Fibroblast of skin of left biceps (primary cell): Measurements from ENCODE around the gene MAST4.
A peak's percentile ranks its signal among the peaks of the same experiment; 100 is the strongest.

Experiments
- DNase-seq, 2 experiments: peaks; one replicate each; pipeline ENCODE4 v3.0.0-alpha.2; 2013; ENCODE audit warnings: low read depth in 2 of 2

MAST4 gene

GRCh38 chr5:66989286-66989685 is 393.1 kb downstream of the MAST4 start:
- no peak for DNase-seq

- DNase-seq: no peak
Measured at GRCh38 chr5:66989781-66990180, 393.6 kb downstream of the MAST4 start.

GRCh38 chr5:66991746-66992145 is 395.6 kb downstream of the MAST4 start:
- DNase-seq: no peak

- no peak for DNase-seq
Measured at GRCh38 chr5:66992547-66992946, 396.4 kb downstream of the MAST4 start.

- no peak for DNase-seq
Measured at GRCh38 chr5:66993448-66993847, 397.3 kb downstream of the MAST4 start.

- DNase-seq: no peak
Measured at GRCh38 chr5:66993882-66994281, 397.7 kb downstream of the MAST4 start.

GRCh38 chr5:66994790-66995189 is 398.6 kb downstream of the MAST4 start:
- no peak for DNase-seq

- DNase-seq: no peak
Measured at GRCh38 chr5:67000794-67001475, 404.7 kb downstream of the MAST4 start.

- DNase-seq: no peak
Measured at GRCh38 chr5:67002832-67003684, 406.9 kb downstream of the MAST4 start.

- DNase-seq: no peak
Measured at GRCh38 chr5:67003685-67003934, 407.4 kb downstream of the MAST4 start.

GRCh38 chr5:67003935-67004729 is 407.9 kb downstream of the MAST4 start:
- peak in 1 of 2 experiments; percentile 53 for DNase-seq

GRCh38 chr5:67004730-67005350 is 408.6 kb downstream of the MAST4 start:
- no peak for DNase-seq

- DNase-seq: no peak
Measured at GRCh38 chr5:67005737-67006499, 409.7 kb downstream of the MAST4 start.

- DNase-seq: no peak
Measured at GRCh38 chr5:67006500-67006848, 410.3 kb downstream of the MAST4 start.

- DNase-seq: no peak
Measured at GRCh38 chr5:67009028-67009427, 412.8 kb downstream of the MAST4 start.

- DNase-seq: no peak
Measured at GRCh38 chr5:67010684-67011409, 414.7 kb downstream of the MAST4 start.

GRCh38 chr5:67011422-67011821 is 415.2 kb downstream of the MAST4 start:
- no peak for DNase-seq

GRCh38 chr5:67012171-67012570 is 416.0 kb downstream of the MAST4 start:
- no peak for DNase-seq

GRCh38 chr5:67013719-67014118 is 417.5 kb downstream of the MAST4 start:
- DNase-seq: no peak

- DNase-seq: no peak
Measured at GRCh38 chr5:67014191-67014590, 418.0 kb downstream of the MAST4 start.

GRCh38 chr5:67014957-67015400 is 418.8 kb downstream of the MAST4 start:
- DNase-seq: no peak
